IMR-90 (cell line): ENCODE results near the gene RPP30. TPM values are rescaled to one million over a fixed set of nuclear protein-coding genes. Genes with fewer than 3 reads are reported as not detected.

Source experiments
- ATAC-seq: fragments of 200-7000 bp; cut with Tn5 transposase; 2 replicates; pipeline ENCODE4 v1.9.1; 2020; ENCODE audit warnings: low read depth, mild to moderate bottlenecking, moderate library complexity
- BruUV-seq: library from RNA; stranded (reverse); fragments of 400-500 nt; replicated peaks from 2 replicates; lab custom pipeline; 2021; lab: Mats Ljungman, UMichigan
- CTCF ChIA-PET: fragments of 300-600 bp; formaldehyde crosslinking; extraction: SDS; loops from one replicate; lab custom pipeline; 2021; ENCODE audit warnings: antibody characterized with exemption; lab: Yijun Ruan, JAX
- POLR2A ChIA-PET: fragments of 300-600 bp; sonication (Branson Sonifier 250); formaldehyde crosslinking; loops from one replicate; lab custom pipeline; 2022; ENCODE audit warnings: antibody characterized with exemption; ENCODE audit not compliant: unreplicated experiment; lab: Charles Lee
- DNase-seq: peaks from one replicate; pipeline ENCODE4 v3.0.0; 2013
- H2AFZ ChIP-seq: replicated peaks from 2 replicates; pipeline ENCODE3; 2013; ENCODE audit warnings: low read length, mild to moderate bottlenecking; ENCODE audit not compliant: poor library complexity
- H2AK5ac ChIP-seq: 2 replicates; pipeline ENCODE4 v1.6.1; 2013; ENCODE audit warnings: low read depth, low read length, inconsistent platforms
- H2AK9ac ChIP-seq: replicated peaks from 2 replicates; pipeline ENCODE3; 2013; ENCODE audit warnings: mild to moderate bottlenecking, low read depth, low read length, moderate library complexity; ENCODE audit not compliant: poor library complexity
- H2BK120ac ChIP-seq: 2 replicates; pipeline ENCODE4 v1.6.1; 2013; ENCODE audit warnings: low read depth, low read length, inconsistent platforms
- H2BK15ac ChIP-seq: 3 replicates; pipeline ENCODE4 v1.6.1; 2013; ENCODE audit warnings: low read depth, low read length, inconsistent platforms
- H2BK20ac ChIP-seq: 2 replicates; pipeline ENCODE4 v1.6.1; 2013; ENCODE audit warnings: low read depth, mild to moderate bottlenecking, inconsistent platforms, low read length, moderate library complexity
- H2BK5ac ChIP-seq: 2 replicates; pipeline ENCODE4 v1.6.1; 2013; ENCODE audit warnings: mild to moderate bottlenecking, low read depth, low read length, inconsistent platforms; ENCODE audit not compliant: poor library complexity, severe bottlenecking
- H3K14ac ChIP-seq: replicated peaks from 2 replicates; pipeline ENCODE4 v1.6.1; 2013; ENCODE audit warnings: low read depth, low read length, inconsistent platforms
- H3K18ac ChIP-seq: 2 replicates; pipeline ENCODE4 v1.6.1; 2013; ENCODE audit warnings: low read depth, low read length, control low read depth
- H3K23ac ChIP-seq: 2 replicates; pipeline ENCODE4 v1.6.1; 2013; ENCODE audit warnings: low read depth, low read length, inconsistent platforms
- H3K27ac ChIP-seq: 2 replicates; pipeline ENCODE4 v1.5.1; 2013; ENCODE audit warnings: mild to moderate bottlenecking, control low read depth, low read length; ENCODE audit not compliant: insufficient read depth
- H3K27me3 ChIP-seq: 2 replicates; pipeline ENCODE4 v1.6.1; 2013; ENCODE audit warnings: low read length; ENCODE audit not compliant: control insufficient read depth, insufficient read depth
- H3K36me3 ChIP-seq: 2 replicates; pipeline ENCODE4 v1.6.1; 2013; ENCODE audit warnings: low read length, mixed read lengths; ENCODE audit not compliant: control insufficient read depth, insufficient read depth
- H3K4ac ChIP-seq: 2 replicates; pipeline ENCODE4 v1.6.1; 2013; ENCODE audit warnings: low read depth, low read length, inconsistent platforms
- H3K4me1 ChIP-seq: 2 replicates; pipeline ENCODE4 v1.6.1; 2013; ENCODE audit warnings: low read length, mixed read lengths; ENCODE audit not compliant: control insufficient read depth, insufficient read depth
- H3K4me2 ChIP-seq: 2 replicates; pipeline ENCODE4 v1.6.1; 2013; ENCODE audit warnings: low read depth, mild to moderate bottlenecking, control low read depth, low read length, moderate library complexity
- H3K4me3 ChIP-seq: 2 replicates; pipeline ENCODE4 v1.5.1; 2013; ENCODE audit warnings: low read depth, mild to moderate bottlenecking, control low read depth, low read length, moderate library complexity; ENCODE audit not compliant: insufficient read depth
- H3K56ac ChIP-seq: 2 replicates; pipeline ENCODE4 v1.6.1; 2013; ENCODE audit warnings: low read length, inconsistent platforms; ENCODE audit not compliant: insufficient read depth; ENCODE audit errors: extremely low read depth
- H3K79me1 ChIP-seq, 2 experiments: 2 replicates each; pipeline ENCODE4 v1.6.1; 2013; ENCODE audit warnings: low read length in 2 of 2, inconsistent platforms in 1 of 2, low read depth in 1 of 2
- H3K9ac ChIP-seq: 2 replicates; pipeline ENCODE4 v1.6.1; 2013; ENCODE audit warnings: low read depth, low read length, control low read depth
- H3K9me1 ChIP-seq: 2 replicates; pipeline ENCODE4 v1.6.1; 2013; ENCODE audit warnings: low read length, inconsistent platforms; ENCODE audit not compliant: insufficient read depth
- H3K9me3 ChIP-seq: 2 replicates; pipeline ENCODE4 v1.6.1; 2013; ENCODE audit warnings: low read length; ENCODE audit not compliant: control insufficient read depth, insufficient read depth
- H4K20me1 ChIP-seq: 2 replicates; pipeline ENCODE4 v1.6.1; 2013; ENCODE audit warnings: low read length, inconsistent platforms; ENCODE audit not compliant: insufficient read depth
- H4K5ac ChIP-seq: 2 replicates; pipeline ENCODE4 v1.6.1; 2013; ENCODE audit warnings: mild to moderate bottlenecking, low read depth, low read length, control low read depth
- H4K8ac ChIP-seq, 2 experiments: 2 replicates each; pipeline ENCODE4 v1.6.1; 2013; ENCODE audit warnings: low read depth in 2 of 2, low read length in 2 of 2, control low read depth in 1 of 2, inconsistent platforms in 1 of 2
- H4K91ac ChIP-seq: 2 replicates; pipeline ENCODE4 v1.6.1; 2013; ENCODE audit warnings: low read depth, low read length, inconsistent platforms; ENCODE audit not compliant: insufficient read depth
- CEBPB ChIP-seq: IDR thresholded peaks from 2 replicates; pipeline ENCODE4 v1.6.1; 2012; ENCODE audit warnings: low read depth, low read length, improper control_type of control experiment
- CHD1 ChIP-seq: IDR thresholded peaks from 2 replicates; pipeline ENCODE4 v1.6.1; 2012; ENCODE audit warnings: low read depth, low read length, improper control_type of control experiment
- FOS ChIP-seq: fragments of 150-350 bp; IDR thresholded peaks from 2 replicates; pipeline ENCODE4 v1.6.1; 2016; ENCODE audit warnings: low read depth, low read length
- MAFK ChIP-seq: IDR thresholded peaks from 2 replicates; pipeline ENCODE4 v1.6.1; 2012; ENCODE audit warnings: low read depth, low read length, improper control_type of control experiment
- MAZ ChIP-seq: IDR thresholded peaks from 2 replicates; pipeline ENCODE4 v1.6.1; 2012; ENCODE audit warnings: low read depth, mild to moderate bottlenecking, low read length, improper control_type of control experiment, moderate library complexity, borderline replicate concordance
- MXI1 ChIP-seq: IDR thresholded peaks from 2 replicates; pipeline ENCODE4 v1.6.1; 2012; ENCODE audit warnings: low read depth, mild to moderate bottlenecking, low read length, moderate library complexity, borderline replicate concordance
- NFE2L2 ChIP-seq: fragments of 150-350 bp; IDR thresholded peaks from 2 replicates; pipeline ENCODE4 v1.6.1; 2016; ENCODE audit warnings: low read depth, mild to moderate bottlenecking, low read length
- POLR2A ChIP-seq: IDR thresholded peaks from 2 replicates; pipeline ENCODE4 v1.6.1; 2012; ENCODE audit warnings: mild to moderate bottlenecking, low read depth, low read length
- RAD21 ChIP-seq: IDR thresholded peaks from 2 replicates; pipeline ENCODE4 v1.6.1; 2012; ENCODE audit warnings: low read length, improper control_type of control experiment
- RCOR1 ChIP-seq: IDR thresholded peaks from 2 replicates; pipeline ENCODE4 v1.6.1; 2012; ENCODE audit warnings: mild to moderate bottlenecking, low read length, improper control_type of control experiment; ENCODE audit not compliant: insufficient replicate concordance
- RFX5 ChIP-seq: IDR thresholded peaks from 2 replicates; pipeline ENCODE4 v1.8.0; 2012; ENCODE audit warnings: low read depth, mild to moderate bottlenecking, low read length, moderate library complexity
- SMC3 ChIP-seq: fragments of 150-350 bp; IDR thresholded peaks from 2 replicates; pipeline ENCODE4 v1.6.1; 2016; ENCODE audit warnings: low read depth, mild to moderate bottlenecking, antibody characterized with exemption, low read length, moderate library complexity
- WGBS, 2 experiments: methylation state at CpG; one replicate each; pipeline versions ENCODE4 v1.1.5 to v1.1.7; 2013; ENCODE audit warnings: missing lambda C conversion rate in 2 of 2; ENCODE audit not compliant: insufficient read length in 1 of 2; ENCODE audit errors: extremely low coverage in 2 of 2; 5-methylcytosine and 5-hydroxymethylcytosine counted together
- dilution Hi-C: fragments of 300-500 bp; cut with HindIII; formaldehyde crosslinking; loops from one replicate; pipeline ENCODE4 v1.14.3; 2018; ENCODE audit warnings: low sequenced_read_pairs; ENCODE audit not compliant: unreplicated experiment
- in situ Hi-C: fragments of 300-500 bp; cut with MboI; formaldehyde crosslinking; loops from 3 replicates; pipeline ENCODE4 v1.14.3; 2019; ENCODE audit warnings: low sequenced_read_pairs, inconsistent platforms, mixed read lengths
- intact Hi-C: fragments of 100-400 bp; cut with micrococcal nuclease; formaldehyde crosslinking; loops from 2 replicates; pipeline ENCODE4 v1.10.0; 2022
- polyA plus RNA-seq, 3 experiments: library from polyadenylated mRNA; depleted of rRNA; stranded (reverse); fragments of >200 nt; gene quantifications; 2 replicates each; pipeline ENCODE4 v1.2.3, GENCODE V29; 2012; ENCODE audit warnings: low replicate concordance in 1 of 3
- total RNA-seq: library from RNA; depleted of rRNA; stranded (reverse); fragments of >200 nt; gene quantifications from 2 replicates; pipeline ENCODE4 v1.2.3, GENCODE V29; 2012
- TF ChIP-seq, protein P1 (sequence below): conservative IDR thresholded peaks from 2 replicates; pipeline ENCODE4 v1.5.1; 2012; ENCODE audit warnings: mild to moderate bottlenecking, low read depth, low read length, improper control_type of control experiment

Gene RPP30
- total and polyA plus RNA-seq, 2 of the 4 experiments (the other 2 are of a cell fraction): 27.6 to 45.2 TPM

DNA sequence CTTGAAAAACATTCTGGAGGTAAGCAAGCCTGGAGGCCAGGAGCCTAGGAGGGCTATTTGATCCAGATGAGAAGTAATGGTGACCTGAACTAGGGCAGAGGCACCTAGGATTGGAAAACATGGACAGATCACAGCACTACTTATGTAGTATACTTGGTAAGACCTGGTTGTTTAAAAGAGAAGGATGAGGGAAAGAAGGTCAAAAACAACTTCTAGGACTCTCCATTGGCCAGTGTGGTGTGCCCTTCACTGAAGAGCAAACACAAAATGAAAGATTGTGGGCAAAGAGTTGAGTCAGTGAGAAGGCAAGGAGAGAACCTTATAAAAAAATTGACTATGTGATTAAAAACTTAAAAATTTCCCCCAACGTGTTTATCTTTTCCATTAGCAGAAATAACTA lies 34.8 kb downstream of the RPP30 start:
- Histone ChIP-seq H2AK5ac (no peak overlapping the region), H3K18ac (no peak overlapping the region), H3K23ac (no peak overlapping the region), H3K4ac (no peak overlapping the region), H3K27me3 (no peaks in the 10 kb centered on the region), H2AK9ac (no peak overlapping the region), H3K27ac (no peak overlapping the region), H3K56ac (no peak overlapping the region), H4K5ac (no peak overlapping the region), H3K9ac (no peak overlapping the region), H3K14ac (no peak overlapping the region), H2BK15ac (no peak overlapping the region), H3K79me1 (no peaks in the 10 kb centered on the region), H4K20me1 (no peaks in the 10 kb centered on the region), H3K4me3 (no peak overlapping the region), H4K8ac (no peak overlapping the region), H2BK120ac (no peak overlapping the region), H3K4me2 (no peak overlapping the region), H2BK5ac (no peak overlapping the region), H2AFZ (no peak overlapping the region), H3K9me1 (no peaks in the 10 kb centered on the region), H2BK20ac (no peak overlapping the region), H3K36me3 (0 out of 2 replicates have a peak, but pooled peaks cover 3% of the 10 kb centered on the region), H3K9me3 (no peaks in the 10 kb centered on the region), H3K4me1 (no peaks in the 10 kb centered on the region), H4K91ac (no peak overlapping the region)
- dilution Hi-C loops: no loop called here
- POLR2A ChIA-PET: no interaction called here
- no TSS peak for BruUV-seq
- DNase-seq: no peak
- ATAC-seq: no peak
- no peak for TF ChIP-seq MAFK
- no peak for TF ChIP-seq MAZ
- TF ChIP-seq RFX5: no peak
- no peak for TF ChIP-seq NFE2L2
- no peak for TF ChIP-seq CHD1
- TF ChIP-seq POLR2A: no peak
- TF ChIP-seq RAD21: no peak
- no peak for TF ChIP-seq MXI1
- no peak for TF ChIP-seq RCOR1
- TF ChIP-seq CEBPB: no peak
- no peak for TF ChIP-seq SMC3
- no peak for TF ChIP-seq FOS
- TF ChIP-seq, protein P1, sequence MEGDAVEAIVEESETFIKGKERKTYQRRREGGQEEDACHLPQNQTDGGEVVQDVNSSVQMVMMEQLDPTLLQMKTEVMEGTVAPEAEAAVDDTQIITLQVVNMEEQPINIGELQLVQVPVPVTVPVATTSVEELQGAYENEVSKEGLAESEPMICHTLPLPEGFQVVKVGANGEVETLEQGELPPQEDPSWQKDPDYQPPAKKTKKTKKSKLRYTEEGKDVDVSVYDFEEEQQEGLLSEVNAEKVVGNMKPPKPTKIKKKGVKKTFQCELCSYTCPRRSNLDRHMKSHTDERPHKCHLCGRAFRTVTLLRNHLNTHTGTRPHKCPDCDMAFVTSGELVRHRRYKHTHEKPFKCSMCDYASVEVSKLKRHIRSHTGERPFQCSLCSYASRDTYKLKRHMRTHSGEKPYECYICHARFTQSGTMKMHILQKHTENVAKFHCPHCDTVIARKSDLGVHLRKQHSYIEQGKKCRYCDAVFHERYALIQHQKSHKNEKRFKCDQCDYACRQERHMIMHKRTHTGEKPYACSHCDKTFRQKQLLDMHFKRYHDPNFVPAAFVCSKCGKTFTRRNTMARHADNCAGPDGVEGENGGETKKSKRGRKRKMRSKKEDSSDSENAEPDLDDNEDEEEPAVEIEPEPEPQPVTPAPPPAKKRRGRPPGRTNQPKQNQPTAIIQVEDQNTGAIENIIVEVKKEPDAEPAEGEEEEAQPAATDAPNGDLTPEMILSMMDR: no peak
- CTCF ChIA-PET: no interaction called here
- intact Hi-C loops: no loop called here
- in situ Hi-C loops: loop anchor here (25.0 kb wide), 1 partner anchor 1006 kb away; the partner anchor contains the start of genes BTAF1 and FGFBP3
- WGBS, 2 experiments: no CpG with 5 or more reads among the region's 1 CpG
